Amniotic epithelial cell (primary cell): ENCODE results near the gene PRPF6.
"Not testable (repeated sequence)": the region's sequence is repeated elsewhere in the genome, so short reads cannot be mapped to it uniquely, and the experiment has no call there.

Experiments used
- DNase-seq: peaks from one replicate; pipeline ENCODE4 v3.0.0-alpha.2; 2010; ENCODE audit warnings: low read depth

PRPF6 gene

GRCh38 chr20:63973636-63974401, 7.1 kb upstream of the PRPF6 start:
- peak; percentile 60 for DNase-seq

- DNase-seq = no peak
Observed at GRCh38 chr20:63974402-63975200, 6.3 kb upstream of the PRPF6 start.

GRCh38 chr20:63976511-63976910, 4.4 kb upstream of the PRPF6 start:
- DNase-seq = not testable (repeated sequence)

- DNase-seq = no peak
Observed at GRCh38 chr20:63976980-63977738, 3.8 kb upstream of the PRPF6 start.

GRCh38 chr20:63977739-63978276, 3.1 kb upstream of the PRPF6 start:
- DNase-seq = peak; percentile 80

- DNase-seq = peak; percentile 31
Observed at GRCh38 chr20:63978319-63979228, 2.4 kb upstream of the PRPF6 start.

GRCh38 chr20:63979229-63979556, 1.7 kb upstream of the PRPF6 start:
- no peak for DNase-seq

- no peak for DNase-seq
Observed at GRCh38 chr20:63979557-63980316, 1.2 kb upstream of the PRPF6 start, which contains the start of gene SAMD10. Gene SAMD10, minus strand, starts transcription at chr20:63979642. Its CDS starts 175 bp downstream, at chr20:63979467.

GRCh38 chr20:63980317-63980805, 571 bp upstream of the PRPF6 start:
- DNase-seq = peak; percentile 11

GRCh38 chr20:63982937-63983336, 2.0 kb downstream of the PRPF6 start:
- DNase-seq = no peak

- DNase-seq = no peak
Observed at GRCh38 chr20:64000906-64001305, 20.0 kb downstream of the PRPF6 start.

- DNase-seq = no peak
Observed at GRCh38 chr20:64001607-64002011, 20.7 kb downstream of the PRPF6 start.

- no peak for DNase-seq
Observed at GRCh38 chr20:64003960-64004725, 23.2 kb downstream of the PRPF6 start.

GRCh38 chr20:64005394-64005793, 24.5 kb downstream of the PRPF6 start:
- DNase-seq = peak; percentile 32

- no peak for DNase-seq
Observed at GRCh38 chr20:64006490-64006889, 25.6 kb downstream of the PRPF6 start.

- DNase-seq = no peak
Observed at GRCh38 chr20:64006902-64007301, 26.0 kb downstream of the PRPF6 start.

- DNase-seq = no peak
Observed at GRCh38 chr20:64009811-64010387, 29.0 kb downstream of the PRPF6 start.

GRCh38 chr20:64010711-64011237, 29.8 kb downstream of the PRPF6 start:
- DNase-seq = no peak

- DNase-seq = no peak
Observed at GRCh38 chr20:64011366-64011779, 30.4 kb downstream of the PRPF6 start.
